T-helper 22 cell (primary cell): Measurements from ENCODE around the gene ZSWIM9.
"Not testable (repeated sequence)": the region's sequence is repeated elsewhere in the genome, so short reads cannot be mapped to it uniquely, and the experiment has no call there.

Source experiments
- DNase-seq: peaks from one replicate; pipeline ENCODE4 v3.0.0-alpha.2; 2020; ENCODE audit warnings: low read depth

The ZSWIM9 gene

DNA sequence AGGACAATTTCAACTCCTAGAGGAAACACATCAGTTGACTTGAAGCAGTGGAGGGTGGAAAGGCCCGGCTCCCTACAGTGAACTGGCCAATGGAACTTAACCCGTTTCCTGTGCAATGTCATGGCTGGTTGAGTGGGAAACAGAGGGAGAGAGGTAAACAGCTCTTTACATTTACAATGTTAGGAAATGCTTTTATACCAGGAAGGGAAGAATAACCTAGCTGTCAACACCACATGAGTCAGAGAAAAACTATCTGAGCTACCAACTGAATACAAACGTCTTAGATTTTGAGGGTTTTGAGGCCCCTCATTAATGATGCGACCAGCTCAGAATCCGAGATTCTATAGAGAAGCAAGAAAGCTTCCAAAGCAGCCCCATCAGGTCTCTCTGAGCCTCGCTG is 48.5 kb downstream of the ZSWIM9 start:
- no peak for DNase-seq

DNA sequence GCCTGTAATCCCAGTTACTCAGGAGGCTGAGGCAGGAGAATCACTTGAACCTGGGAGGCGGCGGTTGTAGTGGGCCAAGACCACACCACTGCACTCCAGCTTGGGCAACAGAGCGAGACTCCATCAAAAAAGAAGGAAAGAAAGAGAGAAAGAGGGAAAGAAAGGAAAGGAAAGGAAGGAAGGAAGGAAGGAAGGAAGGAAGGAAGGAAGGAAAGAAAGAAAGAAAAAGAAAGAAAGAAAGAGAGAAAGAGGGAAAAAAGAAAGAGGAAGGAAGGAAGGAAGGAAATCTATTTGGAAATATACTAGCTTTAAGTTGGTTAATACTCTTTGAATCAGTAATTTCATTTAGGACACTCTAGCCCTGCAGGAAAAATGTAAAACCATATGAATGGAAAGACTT is 50.3 kb downstream of the ZSWIM9 start:
- DNase-seq: not testable (repeated sequence)

GRCh38 chr19:48221628-48222027 is 51.1 kb downstream of the ZSWIM9 start:
- DNase-seq: no peak

GRCh38 chr19:48230555-48231129 is 60.2 kb downstream of the ZSWIM9 start:
- no peak for DNase-seq

DNA sequence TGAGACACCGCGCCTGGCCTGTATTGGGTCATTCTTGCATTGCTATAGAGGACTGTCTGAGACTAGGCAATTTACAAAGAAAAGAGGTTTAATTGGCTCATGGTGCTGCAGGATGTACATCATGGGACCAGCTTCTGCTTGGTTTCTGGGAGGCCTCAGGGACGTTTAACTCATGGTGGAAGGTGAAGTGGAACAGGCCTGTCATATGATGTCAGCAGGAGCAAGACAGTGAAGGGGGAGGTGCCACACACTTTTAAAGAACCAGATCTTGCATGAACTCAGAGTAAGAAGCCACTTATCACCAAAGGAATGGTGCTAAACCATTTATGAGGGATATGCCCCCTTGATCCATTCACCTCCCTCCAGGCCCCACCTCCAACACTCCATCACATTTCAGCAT is 66.6 kb downstream of the ZSWIM9 start:
- DNase-seq: no peak

- DNase-seq: no peak
Measured at GRCh38 chr19:48239120-48239519, 68.6 kb downstream of the ZSWIM9 start.

DNA sequence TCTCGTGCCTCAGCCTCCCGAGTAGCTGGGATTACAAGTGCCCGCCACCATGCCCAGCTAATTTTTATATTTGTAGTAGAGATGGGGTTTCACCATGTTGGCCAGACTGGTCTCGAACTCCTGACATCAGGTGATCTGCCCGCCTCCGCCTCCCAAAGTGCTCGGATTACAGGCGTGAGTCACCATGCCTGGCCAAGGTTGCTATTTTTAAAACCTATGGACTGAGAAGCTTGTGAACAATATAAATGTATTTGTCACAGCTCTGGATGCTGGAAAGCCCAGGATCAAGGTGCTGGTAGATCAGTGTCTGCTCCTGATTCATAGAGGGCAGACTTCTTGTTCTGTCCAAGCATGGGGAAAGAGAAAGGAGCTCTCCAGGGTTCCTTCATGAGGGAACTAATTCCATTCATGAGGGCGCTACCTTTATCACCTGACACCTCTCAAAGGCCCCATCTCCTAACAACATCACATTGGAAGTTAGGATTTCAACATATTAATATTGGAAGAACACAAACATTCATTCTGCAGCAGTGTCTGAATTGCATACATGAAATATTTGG is 69.2 kb downstream of the ZSWIM9 start:
- DNase-seq: no peak

DNA sequence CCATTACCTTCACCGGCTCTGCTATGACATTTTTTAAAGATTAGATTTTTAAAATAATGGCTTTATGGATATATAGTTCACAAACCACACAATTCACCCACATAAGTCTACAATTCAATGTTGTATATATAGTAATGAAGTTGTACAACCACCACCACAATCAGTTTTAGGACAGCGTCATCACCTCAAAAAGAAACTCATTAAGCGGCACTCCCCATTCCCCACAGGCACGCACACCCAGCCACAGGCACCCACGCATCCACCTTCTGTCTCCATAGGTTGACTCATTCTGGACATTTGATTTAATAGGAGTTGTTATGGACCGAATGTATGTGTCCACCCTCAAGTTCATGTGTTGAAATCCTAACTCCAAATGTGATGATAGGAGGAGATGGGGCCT is 71.3 kb downstream of the ZSWIM9 start:
- not testable (repeated sequence) for DNase-seq

- DNase-seq: peak; percentile 34
Measured at GRCh38 chr19:48244281-48244680, 73.8 kb downstream of the ZSWIM9 start.

GRCh38 chr19:48246101-48246500 is 75.6 kb downstream of the ZSWIM9 start:
- DNase-seq: no peak

DNA sequence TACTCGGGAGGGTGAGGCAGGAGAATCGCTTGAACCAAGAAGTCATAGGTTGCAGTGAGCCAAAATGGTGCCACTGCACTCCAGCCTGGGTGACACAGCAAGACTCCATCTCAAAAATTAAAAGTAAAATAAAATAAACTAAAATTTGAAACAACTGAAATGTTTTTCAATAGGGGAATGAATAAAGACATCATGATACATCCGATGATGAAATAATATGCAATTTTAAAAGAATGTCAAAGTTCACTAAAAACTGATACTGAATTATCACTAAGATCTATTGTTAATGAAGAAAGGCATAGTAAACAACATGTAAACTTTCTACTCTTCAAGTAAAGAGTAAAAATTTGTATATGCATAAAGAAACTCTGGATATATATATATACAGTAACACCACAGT is 76.7 kb downstream of the ZSWIM9 start:
- no peak for DNase-seq
